ENCODE results near the gene RMDN3.
A peak's percentile ranks its signal among the peaks of the same experiment; 100 is the strongest.

Gene RMDN3

DNA sequence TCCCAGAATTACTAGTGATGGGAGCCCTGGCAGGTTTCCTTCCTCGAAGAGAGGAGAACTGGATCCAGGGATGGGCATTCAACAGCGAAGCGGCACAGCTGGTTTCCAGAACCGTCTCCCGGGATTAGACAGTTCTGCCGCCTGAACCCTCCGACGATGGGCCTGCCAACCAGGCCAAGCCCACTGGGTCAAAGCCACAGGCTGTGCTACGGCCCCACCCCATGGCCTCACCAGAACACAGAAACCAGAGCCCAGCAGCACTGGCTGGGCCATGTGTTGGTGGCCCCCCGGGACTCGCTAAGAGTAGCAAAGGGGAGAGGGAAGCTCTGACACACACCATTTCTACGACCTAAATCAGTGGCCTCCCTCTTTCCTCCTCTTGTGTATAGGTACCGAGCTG lies 17.0 kb upstream of the RMDN3 start:
- no peak for DNase-seq (ENCODE audit: low read depth)

DNA sequence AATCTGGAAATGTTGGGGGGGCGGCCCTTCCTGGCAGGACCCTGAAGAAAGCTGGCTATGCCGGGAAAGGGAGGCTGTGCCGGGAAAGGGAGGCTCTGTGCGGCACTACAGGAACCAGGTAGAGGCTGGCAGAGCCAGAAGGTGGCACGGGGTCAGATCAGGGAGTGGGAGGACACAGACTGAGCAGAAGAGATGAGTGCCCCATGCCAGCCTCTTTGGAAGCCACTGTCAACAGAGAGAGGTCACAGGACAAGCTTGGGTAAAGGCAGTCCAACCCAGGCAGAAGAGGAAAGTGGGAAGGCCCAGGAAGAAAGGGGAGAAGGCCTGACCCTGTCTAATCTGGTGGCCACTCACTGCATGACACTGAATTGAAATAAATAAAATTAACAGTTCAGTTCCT lies 16.2 kb upstream of the RMDN3 start:
- DNase-seq (ENCODE audit: low read depth): no peak

GRCh38 chr15:40770147-40770721 lies 15.2 kb upstream of the RMDN3 start:
- no peak for DNase-seq (ENCODE audit: low read depth)

DNA sequence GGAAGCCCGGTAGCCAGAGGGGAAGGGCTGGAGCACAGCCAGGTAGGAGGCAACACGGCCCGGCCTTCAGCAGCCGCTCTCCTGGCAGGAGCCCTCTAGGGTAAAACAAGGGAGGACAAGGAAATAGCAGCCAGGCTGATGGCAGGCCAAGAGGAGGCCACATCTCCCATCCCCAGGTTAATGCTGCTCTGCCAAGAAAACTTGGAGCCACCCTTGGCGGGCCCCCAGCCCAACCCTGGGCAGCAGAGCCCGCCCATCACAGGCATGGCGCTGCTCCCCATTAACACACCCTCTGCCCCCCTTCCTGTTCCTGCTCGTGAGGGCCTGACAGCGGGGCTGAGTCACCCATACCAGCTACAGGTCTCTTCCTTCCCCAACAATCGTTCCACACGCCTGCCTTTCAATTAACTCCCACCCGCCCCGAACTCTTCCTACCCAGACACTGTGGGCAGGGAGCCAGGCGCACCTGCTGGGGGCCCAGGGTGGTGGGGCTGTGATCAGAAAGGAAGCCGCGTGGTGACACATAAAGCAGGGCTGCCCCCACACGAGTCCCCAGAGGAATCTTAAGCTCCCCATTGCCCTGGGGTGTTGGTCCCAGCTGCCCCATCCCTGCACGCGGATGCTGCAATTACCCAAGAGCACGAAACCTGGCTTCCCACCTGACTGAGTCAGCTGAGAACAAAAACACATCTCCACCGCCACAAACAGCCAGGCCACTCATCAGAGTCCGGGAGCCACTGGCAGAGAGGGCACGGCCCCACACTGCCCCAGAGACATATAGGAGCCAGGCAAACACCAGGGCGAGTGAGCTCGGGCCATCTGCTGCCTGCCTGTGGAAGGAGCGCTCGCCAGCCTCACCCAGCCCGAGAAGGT lies 14.5 kb upstream of the RMDN3 start, which contains the start of gene C15orf62:
Gene C15orf62, plus strand, starts transcription at position 707 of the 873 bp plus-strand sequence. CDS start 516 bp downstream, outside the sequence.
- no peak for DNase-seq (ENCODE audit: low read depth)

- DNase-seq (ENCODE audit: low read depth): no peak
These were observed 13.6 kb upstream of the RMDN3 start for GRCh38 chr15:40768521-40769273.

- no peak for DNase-seq (ENCODE audit: low read depth)
These were observed 12.9 kb upstream of the RMDN3 start for GRCh38 chr15:40767838-40768500.

GRCh38 chr15:40766906-40767837 lies 12.1 kb upstream of the RMDN3 start:
- no peak for DNase-seq (ENCODE audit: low read depth)

DNA sequence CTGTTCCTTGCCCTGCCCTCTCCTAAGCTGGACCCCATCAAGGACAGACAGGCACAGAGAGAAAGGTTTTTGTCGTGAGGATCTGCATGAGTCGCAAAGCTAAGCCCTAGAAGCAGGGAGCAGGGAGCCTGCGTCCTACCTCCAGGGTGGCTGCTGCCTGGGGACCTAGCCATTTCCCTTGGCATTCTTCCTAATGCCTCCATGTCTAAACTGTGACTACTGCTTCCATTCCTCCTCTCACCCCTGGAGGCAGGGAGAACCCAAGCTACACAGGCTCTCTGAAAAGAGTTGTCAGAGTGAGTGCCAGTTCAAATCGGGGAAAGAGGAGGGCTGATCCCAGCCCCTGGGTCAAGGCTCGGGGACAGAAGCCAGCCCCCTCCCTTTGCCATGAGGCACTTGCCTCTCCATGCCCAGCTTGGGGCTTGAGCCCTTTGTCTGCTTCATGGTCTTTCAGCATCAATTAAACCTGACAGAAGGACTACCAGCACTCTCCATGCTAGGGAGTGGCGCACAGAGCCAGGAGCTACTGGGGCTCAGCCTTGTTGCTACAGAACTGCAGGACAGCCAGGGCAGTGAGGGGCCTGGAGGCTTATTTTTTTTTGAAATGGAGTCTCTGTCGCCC lies 11.3 kb upstream of the RMDN3 start:
- no peak for DNase-seq (ENCODE audit: low read depth)

GRCh38 chr15:40764629-40765103 lies 9.6 kb upstream of the RMDN3 start:
- DNase-seq (ENCODE audit: low read depth): no peak

GRCh38 chr15:40763801-40764628 lies 9.0 kb upstream of the RMDN3 start, which contains the start of gene GCHFR:
GCHFR (plus strand) TSS chr15:40764068; CDS start chr15:40764181, 113 bp downstream.
- peak; percentile 42 for DNase-seq (ENCODE audit: low read depth)

DNA sequence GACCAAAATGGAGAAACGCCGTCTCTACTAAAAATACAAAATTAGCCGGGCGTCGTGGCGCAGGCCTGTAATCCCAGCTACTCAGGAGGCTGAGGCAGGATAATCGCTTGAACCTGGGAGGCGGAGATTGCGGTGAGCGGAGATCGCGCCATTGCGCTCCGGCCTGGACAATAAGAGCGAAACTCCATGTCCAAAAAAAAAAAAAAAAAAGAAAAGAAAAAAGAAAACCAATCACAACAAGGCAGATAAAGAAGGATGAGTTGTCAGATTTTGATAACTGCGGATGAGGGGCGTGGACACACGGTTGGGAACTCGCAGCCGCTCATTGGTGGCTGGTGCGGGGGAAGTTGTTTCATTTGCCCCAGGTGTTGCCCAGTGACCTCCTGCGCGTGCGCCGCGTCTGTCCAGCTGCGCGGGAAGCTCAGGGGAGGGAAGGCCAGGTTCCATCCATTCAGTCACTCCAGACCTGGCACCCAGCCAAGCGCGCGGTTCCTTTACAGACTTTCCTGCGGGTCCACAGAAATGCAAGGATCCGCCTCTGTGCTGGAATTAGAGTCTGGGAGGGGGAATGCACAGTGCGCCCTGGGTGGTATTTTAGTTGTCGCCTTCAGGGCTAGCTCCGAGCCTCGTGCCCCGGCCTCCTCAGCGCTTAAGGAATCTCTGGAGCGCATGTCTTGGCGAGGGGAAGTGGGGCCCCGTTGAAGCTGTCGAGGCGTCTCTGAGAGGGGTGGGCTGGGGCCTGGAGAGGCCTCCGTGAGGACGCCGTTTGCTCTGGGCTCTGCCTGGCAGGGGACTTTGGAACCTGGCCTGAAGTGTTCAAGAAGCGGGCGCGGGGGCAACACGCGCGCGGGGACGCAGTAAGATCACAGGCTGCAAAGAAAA lies 8.1 kb upstream of the RMDN3 start:
- peak; percentile 35 for DNase-seq (ENCODE audit: low read depth)

GRCh38 chr15:40759961-40760360 lies 4.9 kb upstream of the RMDN3 start:
- DNase-seq (ENCODE audit: low read depth): no peak

GRCh38 chr15:40756938-40757337 lies 1.9 kb upstream of the RMDN3 start:
- DNase-seq (ENCODE audit: low read depth): no peak

GRCh38 chr15:40755812-40756208 lies 756 bp upstream of the RMDN3 start:
- DNase-seq (ENCODE audit: low read depth): no peak

- no peak for DNase-seq (ENCODE audit: low read depth)
These were observed 526 bp downstream of the RMDN3 start for GRCh38 chr15:40754574-40754882.

DNA sequence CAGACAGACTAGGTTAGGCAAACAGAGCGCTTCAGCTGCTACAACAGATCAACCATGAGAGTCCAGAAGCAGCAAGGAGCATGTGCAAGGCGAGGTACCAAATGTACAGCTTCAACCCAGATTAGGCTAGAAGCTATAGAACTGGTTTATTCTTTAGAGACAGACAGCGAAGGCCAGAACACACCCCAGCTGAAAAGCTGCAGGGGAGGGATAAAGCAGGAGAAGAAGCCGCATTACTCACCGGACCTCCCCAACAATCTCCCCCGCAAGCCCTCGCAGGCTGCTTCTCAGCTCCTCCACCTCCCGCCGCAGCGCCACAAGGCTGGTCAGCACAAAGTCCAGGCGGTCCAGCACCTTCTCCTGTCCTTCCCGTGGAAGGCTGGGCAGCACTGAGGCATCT lies 3.3 kb downstream of the RMDN3 start:
- DNase-seq (ENCODE audit: low read depth): no peak

- DNase-seq (ENCODE audit: low read depth): no peak
These were observed 4.2 kb downstream of the RMDN3 start for GRCh38 chr15:40750885-40751284.

- DNase-seq (ENCODE audit: low read depth): no peak
These were observed 5.9 kb downstream of the RMDN3 start for GRCh38 chr15:40749151-40749630.
